Peyer's patch (tissue), 4 donors: ENCODE results near the gene TTL.

Source experiments
- POLR2A ChIP-seq, 2 donors: fragments of 450-650 bp; IDR thresholded peaks; one replicate each; pipeline ENCODE4 v1.5.1; 2017; ENCODE audit warnings: antibody characterized with exemption in 2 of 2, mild to moderate bottlenecking in 2 of 2, moderate library complexity in 2 of 2
- TF ChIP-seq, protein P1 (sequence below), 6 experiments: fragments of 450-650 bp in 4 of 6; fragments of 200-600 bp in 2 of 6; sonication (generic) in 1 of 6; IDR thresholded peaks; one replicate each; pipeline ENCODE4 v1.5.1; 2017 to 2019; ENCODE audit warnings: antibody characterized with exemption in 6 of 6, mild to moderate bottlenecking in 3 of 6, moderate library complexity in 1 of 6

DNA sequence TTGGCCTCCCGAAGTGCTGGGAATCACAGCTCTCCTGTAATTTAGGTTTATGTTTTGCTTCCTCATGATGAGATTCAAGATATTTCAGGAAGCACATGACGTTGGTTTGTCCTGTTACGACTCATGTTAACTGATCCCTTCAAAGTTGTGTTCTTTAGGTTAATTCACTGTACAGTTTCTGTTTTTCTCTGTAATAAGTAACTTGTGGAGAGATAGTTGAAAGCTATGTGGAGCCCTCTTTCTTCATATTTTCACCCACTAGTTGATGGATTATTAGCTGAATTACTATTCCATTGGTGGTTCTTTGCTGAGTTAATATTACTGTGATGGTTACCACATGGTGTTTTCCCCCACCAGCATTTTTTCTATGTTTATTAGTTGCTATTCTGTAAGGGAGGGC, 84.1 kb downstream of the TTL start:
- no peak for TF ChIP-seq POLR2A (IDR thresholded peaks at IDR 0.05)
- TF ChIP-seq, protein P1, sequence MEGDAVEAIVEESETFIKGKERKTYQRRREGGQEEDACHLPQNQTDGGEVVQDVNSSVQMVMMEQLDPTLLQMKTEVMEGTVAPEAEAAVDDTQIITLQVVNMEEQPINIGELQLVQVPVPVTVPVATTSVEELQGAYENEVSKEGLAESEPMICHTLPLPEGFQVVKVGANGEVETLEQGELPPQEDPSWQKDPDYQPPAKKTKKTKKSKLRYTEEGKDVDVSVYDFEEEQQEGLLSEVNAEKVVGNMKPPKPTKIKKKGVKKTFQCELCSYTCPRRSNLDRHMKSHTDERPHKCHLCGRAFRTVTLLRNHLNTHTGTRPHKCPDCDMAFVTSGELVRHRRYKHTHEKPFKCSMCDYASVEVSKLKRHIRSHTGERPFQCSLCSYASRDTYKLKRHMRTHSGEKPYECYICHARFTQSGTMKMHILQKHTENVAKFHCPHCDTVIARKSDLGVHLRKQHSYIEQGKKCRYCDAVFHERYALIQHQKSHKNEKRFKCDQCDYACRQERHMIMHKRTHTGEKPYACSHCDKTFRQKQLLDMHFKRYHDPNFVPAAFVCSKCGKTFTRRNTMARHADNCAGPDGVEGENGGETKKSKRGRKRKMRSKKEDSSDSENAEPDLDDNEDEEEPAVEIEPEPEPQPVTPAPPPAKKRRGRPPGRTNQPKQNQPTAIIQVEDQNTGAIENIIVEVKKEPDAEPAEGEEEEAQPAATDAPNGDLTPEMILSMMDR (IDR thresholded peaks at IDR 0.05): no peak
